GM18498 (cell line): ENCODE measurements around the gene SAMD8.
"Not testable (repeated sequence)": the region's sequence is repeated elsewhere in the genome, so short reads cannot be mapped to it uniquely, and the experiment has no call there.

ENCODE experiments used
- ATAC-seq: cut with Tn5 transposase; IDR thresholded peaks from one replicate; pipeline ENCODE4 v1.9.1; 2021; ENCODE audit warnings: mild to moderate bottlenecking, moderate library complexity; ENCODE audit not compliant: unreplicated experiment

SAMD8 gene

GRCh38 chr10:75189266-75190096 lies 78.0 kb downstream of the SAMD8 start:
- ATAC-seq = no peak

GRCh38 chr10:75191821-75192568 lies 80.5 kb downstream of the SAMD8 start:
- no peak for ATAC-seq

GRCh38 chr10:75194625-75195024 lies 83.2 kb downstream of the SAMD8 start:
- not testable (repeated sequence) for ATAC-seq

GRCh38 chr10:75195035-75195763 lies 83.7 kb downstream of the SAMD8 start:
- ATAC-seq = no peak

- no peak for ATAC-seq
Measured at GRCh38 chr10:75197066-75197465, 85.6 kb downstream of the SAMD8 start.

- ATAC-seq = no peak
Measured at GRCh38 chr10:75197906-75198305, 86.5 kb downstream of the SAMD8 start.

- ATAC-seq = not testable (repeated sequence)
Measured at GRCh38 chr10:75199949-75200348, 88.5 kb downstream of the SAMD8 start.

- ATAC-seq = no peak
Measured at GRCh38 chr10:75201793-75202307, 90.4 kb downstream of the SAMD8 start.

GRCh38 chr10:75202321-75203045 lies 91.0 kb downstream of the SAMD8 start:
- no peak for ATAC-seq

GRCh38 chr10:75203046-75203620 lies 91.7 kb downstream of the SAMD8 start:
- ATAC-seq = not testable (repeated sequence)

- ATAC-seq = no peak
Measured at GRCh38 chr10:75203724-75204123, 92.3 kb downstream of the SAMD8 start.

- no peak for ATAC-seq
Measured at GRCh38 chr10:75205908-75206307, 94.5 kb downstream of the SAMD8 start.

GRCh38 chr10:75206638-75207037 lies 95.2 kb downstream of the SAMD8 start:
- ATAC-seq = not testable (repeated sequence)

GRCh38 chr10:75207079-75207856 lies 95.8 kb downstream of the SAMD8 start:
- ATAC-seq = no peak

GRCh38 chr10:75207857-75208144 lies 96.3 kb downstream of the SAMD8 start:
- ATAC-seq = no peak

GRCh38 chr10:75208181-75208580 lies 96.7 kb downstream of the SAMD8 start:
- no peak for ATAC-seq

GRCh38 chr10:75209086-75209920 lies 97.8 kb downstream of the SAMD8 start:
- no peak for ATAC-seq

- ATAC-seq = peak; percentile 61
Measured at GRCh38 chr10:75209921-75210281, 98.4 kb downstream of the SAMD8 start.
